Measurements from ENCODE around the gene ACTL8. TPM values are rescaled to one million over a fixed set of nuclear protein-coding genes. Genes with fewer than 3 reads are reported as not detected.
"Not testable (repeated sequence)": the region's sequence is repeated elsewhere in the genome, so short reads cannot be mapped to it uniquely, and the experiment has no call there.

Gene ACTL8
- total RNA-seq, 1 donor from 2014 or later = not detected

DNA sequence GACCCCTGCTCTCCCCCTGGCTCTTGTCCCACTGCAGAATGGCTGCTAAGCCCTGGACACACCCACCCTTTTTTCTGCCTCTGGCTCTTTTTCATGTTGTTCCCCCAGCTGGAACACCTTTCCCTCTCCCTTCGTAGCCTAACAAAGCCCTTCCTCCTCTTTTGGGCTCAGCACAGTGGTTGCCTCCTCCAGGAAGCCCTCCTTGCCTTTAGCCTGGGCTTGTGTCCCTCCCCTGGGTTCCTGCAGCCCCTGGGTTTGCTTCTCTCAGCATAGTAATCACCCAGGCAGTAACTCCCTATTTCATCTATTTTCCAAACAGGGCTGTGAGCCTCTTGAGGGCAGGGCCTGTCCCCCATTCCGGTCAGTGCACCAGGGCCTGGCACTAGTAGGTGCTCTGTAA is 19.8 kb upstream of the ACTL8 start:
- no peak for DNase-seq

- DNase-seq = no peak
These were observed 19.3 kb upstream of the ACTL8 start for GRCh38 chr1:17735793-17736192.

- DNase-seq = no peak
These were observed 18.5 kb upstream of the ACTL8 start for GRCh38 chr1:17736625-17737024.

DNA sequence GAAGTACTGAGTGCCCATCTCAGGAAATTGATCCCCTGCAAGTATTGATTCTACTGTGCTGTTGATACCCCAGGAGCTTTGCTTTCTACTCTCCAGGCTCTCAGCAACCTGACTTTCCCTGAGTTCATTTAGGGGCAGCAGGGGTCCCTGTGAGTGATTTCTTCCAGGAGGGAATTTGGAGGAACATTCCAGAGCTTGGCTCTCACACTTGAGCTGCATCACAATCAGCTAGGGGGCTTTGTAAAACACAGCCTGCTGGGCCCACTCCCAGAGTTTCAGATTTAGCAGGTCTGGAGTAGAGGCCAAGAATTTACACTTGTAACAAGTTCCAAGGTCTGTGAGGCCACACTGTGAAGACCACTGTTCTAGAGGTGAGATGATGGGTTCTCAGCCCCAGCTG is 16.1 kb upstream of the ACTL8 start:
- no peak for DNase-seq

DNA sequence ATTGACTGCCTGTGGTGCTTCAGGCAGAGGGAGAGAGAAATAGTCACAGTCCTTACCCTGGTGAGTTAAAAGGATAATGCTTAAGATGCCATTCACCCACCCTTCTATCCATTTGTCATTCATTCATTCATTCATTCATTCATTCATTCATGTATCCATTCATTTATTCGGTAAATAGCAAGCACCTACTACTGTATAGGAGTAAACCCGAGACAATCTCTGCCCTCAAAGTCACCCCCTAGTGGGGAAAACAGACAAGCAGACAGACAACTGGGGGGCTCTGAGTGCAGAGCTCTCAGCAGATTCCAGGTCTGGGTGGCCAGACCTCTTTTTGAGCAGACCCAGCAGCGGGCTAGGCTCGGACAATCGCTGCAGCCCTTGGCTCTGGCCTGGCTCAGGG is 14.1 kb upstream of the ACTL8 start:
- no peak for DNase-seq

- no peak for DNase-seq
These were observed 12.6 kb upstream of the ACTL8 start for GRCh38 chr1:17742583-17742982.

DNA sequence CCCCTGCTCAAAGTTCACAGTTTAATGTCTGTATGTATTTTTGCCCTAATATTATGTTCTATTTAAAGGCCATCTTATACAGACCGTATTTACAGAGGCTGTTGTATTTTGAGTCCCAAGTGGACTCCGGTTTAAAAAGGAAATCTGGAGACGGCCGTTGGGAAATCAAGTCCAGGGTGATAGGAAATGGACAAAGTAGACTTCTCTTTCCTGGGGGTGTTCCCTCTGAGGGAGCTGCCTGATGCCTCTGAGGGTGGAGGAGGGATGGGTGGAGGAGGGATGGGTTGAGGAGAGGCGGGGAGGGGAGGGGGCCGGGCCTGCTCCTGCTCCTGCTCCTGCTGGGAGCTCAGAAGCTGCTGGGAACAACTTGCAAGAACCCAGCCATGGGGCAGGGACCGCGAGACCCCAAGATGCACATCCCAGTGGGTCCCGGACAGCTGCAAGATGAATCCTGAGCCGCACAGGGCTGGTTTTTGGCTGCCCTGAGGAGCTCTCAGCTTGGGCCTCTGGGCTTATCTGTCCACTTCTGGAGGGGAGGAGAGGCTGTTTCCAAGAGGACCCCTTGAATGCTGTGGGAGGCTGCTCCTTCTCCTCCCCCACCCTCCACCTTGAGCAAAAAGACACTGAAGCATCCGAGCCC is 12.0 kb upstream of the ACTL8 start:
- no peak for DNase-seq

DNA sequence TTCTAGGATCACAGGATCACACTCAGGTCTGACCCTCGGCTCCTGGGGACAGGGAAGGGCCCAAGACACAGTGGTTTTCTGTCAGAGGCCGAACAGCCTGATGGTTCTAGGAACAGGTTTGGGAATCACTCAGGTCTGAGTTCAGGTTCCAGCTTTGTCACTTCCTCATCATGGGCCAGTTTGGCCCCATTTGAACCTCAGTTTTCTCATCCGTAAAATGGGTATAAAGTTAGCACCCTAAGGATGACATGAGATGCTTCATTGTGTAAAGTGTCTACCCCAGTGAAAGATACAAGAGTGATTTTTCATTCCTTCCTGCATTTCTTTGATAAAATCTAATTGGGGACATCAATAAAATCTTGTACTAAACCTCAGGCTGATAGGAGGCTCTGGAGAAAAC is 11.2 kb upstream of the ACTL8 start:
- no peak for DNase-seq

DNA sequence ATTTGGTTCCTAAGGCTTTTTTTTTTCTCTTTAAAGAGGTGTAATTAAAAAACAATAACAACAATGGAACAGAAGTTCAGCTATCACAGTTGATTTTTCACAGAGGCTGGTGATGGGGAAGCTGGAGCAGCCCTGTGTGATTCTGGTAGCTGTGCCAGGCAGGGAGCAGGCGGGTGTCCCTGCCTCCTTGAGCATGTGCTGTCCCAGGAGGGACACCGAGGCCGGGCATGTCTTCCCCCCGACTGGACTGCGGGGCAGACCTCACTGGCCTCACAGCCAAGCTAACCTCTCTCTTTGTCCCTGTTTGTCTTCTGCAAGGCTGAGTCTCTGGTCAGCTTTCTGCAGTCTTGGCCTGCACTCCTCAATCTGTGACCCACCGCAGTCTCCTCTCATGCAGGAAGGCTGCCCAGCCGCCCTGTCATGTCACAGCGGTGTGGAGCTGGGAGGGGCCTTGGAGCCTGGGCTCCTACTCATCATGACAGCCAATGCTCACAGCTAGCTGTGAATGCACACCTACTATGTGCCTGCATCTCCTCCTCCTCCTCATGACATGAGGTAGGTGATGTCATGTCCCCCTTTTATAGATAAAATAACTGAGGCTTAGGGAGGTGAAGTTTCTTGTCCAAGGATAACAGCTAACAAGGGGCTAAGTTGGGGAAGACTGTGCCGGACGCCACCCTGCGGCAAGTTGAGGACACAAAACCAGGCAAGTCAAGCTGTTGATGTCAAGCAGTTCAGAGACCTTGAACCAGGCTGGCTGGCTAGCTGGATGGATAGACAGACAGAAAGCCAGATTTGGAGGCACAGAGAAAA is 10.3 kb upstream of the ACTL8 start:
- DNase-seq = no peak

DNA sequence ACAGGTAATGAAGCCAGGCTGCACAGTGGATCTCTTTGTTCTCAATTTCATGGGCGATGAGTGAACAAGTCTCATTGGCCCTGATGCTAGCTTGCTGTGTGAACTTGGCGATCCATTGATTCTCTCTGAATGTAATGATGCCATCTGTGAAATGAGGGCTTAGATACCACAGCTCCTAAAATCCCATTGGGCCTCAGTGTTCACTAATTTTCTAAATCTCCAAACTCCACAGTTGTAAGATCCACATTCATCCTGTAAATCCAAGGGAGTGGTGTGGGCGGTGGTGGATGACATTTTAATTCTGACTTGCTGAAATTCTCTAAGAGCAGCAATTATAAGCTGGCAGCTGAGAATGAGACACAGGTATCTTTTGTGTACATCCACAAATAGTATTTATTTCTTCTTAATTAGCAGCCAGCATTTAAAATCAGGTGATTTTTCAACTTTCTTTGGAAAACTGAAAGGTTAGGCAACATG is 9.6 kb upstream of the ACTL8 start:
- no peak for DNase-seq

DNA sequence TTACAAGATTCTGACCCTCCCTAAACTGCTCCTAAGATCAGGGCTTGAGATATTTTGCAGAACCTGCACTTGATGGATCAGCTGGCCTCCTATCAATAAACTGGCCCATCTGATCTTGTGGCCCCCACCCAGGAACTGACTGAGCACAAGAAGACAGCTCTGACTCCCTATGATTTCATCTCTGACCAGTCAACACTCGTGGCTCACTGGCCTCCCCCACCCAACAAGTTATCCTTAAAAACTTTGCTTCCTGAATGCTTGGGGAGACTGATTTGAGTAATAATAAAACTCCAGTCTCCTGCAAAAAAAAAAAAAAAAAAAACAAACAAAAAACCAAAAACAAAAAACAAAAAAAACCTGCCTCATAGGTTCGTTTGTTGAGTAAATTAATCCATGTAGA is 8.9 kb upstream of the ACTL8 start:
- DNase-seq = not testable (repeated sequence)

GRCh38 chr1:17746920-17747319 is 8.2 kb upstream of the ACTL8 start:
- no peak for DNase-seq

DNA sequence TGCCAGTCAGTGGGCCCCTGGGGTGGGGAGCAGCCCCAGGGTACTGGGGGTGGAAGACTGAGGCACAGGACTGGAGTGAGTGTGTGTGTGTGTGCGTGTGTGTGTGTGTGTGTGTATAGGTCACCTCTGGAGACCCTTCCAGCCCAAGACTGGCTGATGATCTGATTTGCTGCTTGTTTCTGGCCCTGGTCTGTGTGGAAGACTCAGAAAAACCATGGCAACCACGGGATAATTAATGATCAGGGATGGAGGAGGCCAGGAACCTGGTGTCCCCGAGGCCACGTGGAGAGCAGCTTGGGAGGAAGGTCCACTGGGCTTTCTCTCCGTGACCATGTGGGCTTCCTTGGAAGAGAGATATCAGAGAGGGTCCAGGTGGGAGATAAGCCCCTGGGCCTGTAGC is 4.8 kb upstream of the ACTL8 start:
- DNase-seq = no peak

- DNase-seq = no peak
These were observed 2.8 kb upstream of the ACTL8 start for GRCh38 chr1:17752356-17752755.

DNA sequence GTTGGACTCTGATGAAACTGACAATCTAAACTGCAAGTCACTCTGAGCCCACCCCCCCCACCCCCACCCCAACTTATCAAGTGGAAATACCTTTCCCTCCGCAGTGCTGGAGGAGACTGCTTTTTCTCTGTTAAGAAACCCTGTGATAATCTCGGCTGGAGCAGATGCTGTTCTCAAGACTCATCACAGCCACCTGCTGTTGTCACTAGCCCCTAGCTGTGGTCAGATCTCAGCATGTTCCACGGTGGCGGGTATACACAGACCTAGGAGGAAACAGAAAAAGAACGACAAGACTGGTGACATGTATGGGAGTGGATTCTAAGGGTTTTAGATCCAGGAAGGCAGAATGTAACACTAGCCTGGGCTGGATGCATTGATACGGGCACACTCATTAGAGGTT is 2.3 kb downstream of the ACTL8 start:
- DNase-seq = no peak

DNA sequence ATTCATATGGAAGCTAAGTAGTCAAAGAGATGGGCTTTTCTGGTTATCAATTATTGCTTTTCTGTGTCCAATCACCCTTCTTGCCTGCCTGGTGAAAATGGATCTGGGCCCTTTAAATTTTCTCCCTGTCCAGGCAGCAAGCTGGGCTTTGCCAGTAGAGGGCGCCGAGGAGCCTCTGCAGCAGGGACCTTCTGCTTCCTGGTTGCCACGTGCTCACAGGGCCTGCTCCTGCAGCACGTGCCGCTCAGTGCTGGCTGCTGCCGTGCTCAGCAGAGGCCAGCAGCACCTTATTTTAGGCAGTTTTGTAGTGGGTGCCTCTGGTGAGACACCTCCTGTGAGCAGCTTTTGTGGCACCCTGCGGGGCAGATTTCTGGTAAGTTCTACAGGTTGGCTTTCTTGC is 4.0 kb downstream of the ACTL8 start:
- no peak for DNase-seq

DNA sequence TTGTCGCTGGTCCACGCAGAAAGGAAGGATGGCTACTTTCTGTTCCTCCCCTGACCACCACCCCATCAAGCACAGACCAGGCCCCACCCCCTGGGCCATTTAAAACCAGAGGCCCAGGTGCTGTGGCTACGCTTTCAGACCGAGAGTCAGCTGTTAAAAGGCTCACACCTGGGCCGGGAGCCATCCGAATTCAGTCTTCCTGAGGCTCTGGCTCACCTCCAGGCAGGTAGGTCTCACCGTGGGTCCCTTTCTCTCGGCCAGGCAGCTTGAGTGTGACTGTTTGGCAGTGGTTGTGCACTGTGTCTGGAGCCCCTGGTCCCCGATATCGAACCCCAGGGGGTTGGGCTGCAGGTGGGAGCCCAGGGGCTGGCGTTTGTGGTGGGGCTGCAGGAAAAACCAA is 7.2 kb downstream of the ACTL8 start:
- DNase-seq = no peak

DNA sequence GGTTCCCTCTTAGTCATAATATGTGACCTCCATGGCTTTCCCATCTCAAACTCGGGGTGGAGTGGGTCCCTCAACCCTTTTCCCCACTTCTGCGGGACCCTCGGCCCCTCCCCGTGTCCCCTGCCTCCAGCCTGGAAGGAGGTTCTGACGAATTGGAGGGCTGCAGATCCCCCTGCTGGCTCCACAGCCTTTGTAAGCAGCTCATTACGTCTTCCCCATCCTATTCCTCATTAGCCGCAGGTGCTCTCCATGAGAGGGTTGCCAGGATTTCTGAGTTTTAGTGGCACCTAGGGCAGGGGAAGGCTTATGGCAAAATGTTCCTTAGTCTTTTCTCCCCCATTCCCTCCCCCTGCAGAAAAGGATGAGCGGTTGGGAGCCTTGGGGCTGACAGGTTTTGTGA is 8.3 kb downstream of the ACTL8 start:
- DNase-seq = no peak

GRCh38 chr1:17763995-17764394 is 8.9 kb downstream of the ACTL8 start:
- no peak for DNase-seq

DNA sequence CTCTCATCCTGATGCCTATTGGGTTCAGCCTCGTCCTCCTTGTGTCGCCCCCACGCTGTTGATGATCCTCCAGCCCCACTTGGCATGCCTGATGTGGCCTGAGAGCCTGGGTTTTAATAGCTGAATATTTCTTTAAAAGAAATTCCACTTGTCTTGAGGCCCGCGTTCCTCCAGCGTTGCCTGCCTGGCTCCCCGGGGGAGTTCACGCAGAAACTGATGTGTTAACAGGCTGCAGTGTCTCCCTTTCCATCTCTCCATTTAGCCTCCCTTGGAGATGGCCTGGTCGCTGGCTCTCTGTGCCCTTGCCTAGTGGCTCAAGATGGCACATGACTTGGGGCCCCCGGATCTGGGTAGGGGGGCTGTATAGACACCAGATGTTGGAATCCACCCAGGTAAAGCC is 9.5 kb downstream of the ACTL8 start:
- no peak for DNase-seq

- no peak for DNase-seq
These were observed 10.6 kb downstream of the ACTL8 start for GRCh38 chr1:17765444-17766411.

GRCh38 chr1:17768651-17769241 is 13.6 kb downstream of the ACTL8 start:
- no peak for DNase-seq

Data from skin of body (tissue), 2 donors.